ENCODE results near the gene POFUT2.
A peak's percentile ranks its signal among the peaks of the same experiment; 100 is the strongest.

POFUT2 gene

GRCh38 chr21:45287438-45288391 is at the start of gene POFUT2:
Gene POFUT2, minus strand, starts transcription at chr21:45287895. Its CDS starts 24 bp downstream, at chr21:45287871.
- DNase-seq (ENCODE audit: low read depth in 2 of 2) = peak; percentile 96 to 98

GRCh38 chr21:45336870-45337269 is 49.2 kb upstream of the POFUT2 start:
- DNase-seq (ENCODE audit: low read depth in 2 of 2) = no peak

- DNase-seq (ENCODE audit: low read depth in 2 of 2) = no peak
These were observed 48.8 kb upstream of the POFUT2 start for GRCh38 chr21:45336535-45336810.

- no peak for DNase-seq (ENCODE audit: low read depth in 2 of 2)
These were observed 48.3 kb upstream of the POFUT2 start for GRCh38 chr21:45335761-45336534.

- DNase-seq (ENCODE audit: low read depth in 2 of 2) = no peak
These were observed 47.6 kb upstream of the POFUT2 start for GRCh38 chr21:45335151-45335760.

GRCh38 chr21:45334591-45335081 is 46.9 kb upstream of the POFUT2 start:
- no peak for DNase-seq (ENCODE audit: low read depth in 2 of 2)

- DNase-seq (ENCODE audit: low read depth in 2 of 2) = no peak
These were observed 46.4 kb upstream of the POFUT2 start for GRCh38 chr21:45334134-45334533.

- DNase-seq (ENCODE audit: low read depth in 2 of 2) = no peak
These were observed 46.0 kb upstream of the POFUT2 start for GRCh38 chr21:45333583-45334121.

- DNase-seq (ENCODE audit: low read depth in 2 of 2) = no peak
These were observed 45.4 kb upstream of the POFUT2 start for GRCh38 chr21:45332981-45333582.

GRCh38 chr21:45332415-45332814 is 44.7 kb upstream of the POFUT2 start:
- DNase-seq (ENCODE audit: low read depth in 2 of 2) = no peak

GRCh38 chr21:45331531-45332147 is 43.9 kb upstream of the POFUT2 start:
- no peak for DNase-seq (ENCODE audit: low read depth in 2 of 2)

- DNase-seq (ENCODE audit: low read depth in 2 of 2) = no peak
These were observed 43.2 kb upstream of the POFUT2 start for GRCh38 chr21:45330851-45331261.

- DNase-seq (ENCODE audit: low read depth in 2 of 2) = no peak
These were observed 42.5 kb upstream of the POFUT2 start for GRCh38 chr21:45330075-45330781.

GRCh38 chr21:45329261-45330074 is 41.8 kb upstream of the POFUT2 start:
- no peak for DNase-seq (ENCODE audit: low read depth in 2 of 2)

GRCh38 chr21:45328198-45329091 is 40.8 kb upstream of the POFUT2 start:
- no peak for DNase-seq (ENCODE audit: low read depth in 2 of 2)

- DNase-seq (ENCODE audit: low read depth in 2 of 2) = no peak
These were observed 39.9 kb upstream of the POFUT2 start for GRCh38 chr21:45327441-45328197.

GRCh38 chr21:45326891-45327440 is 39.3 kb upstream of the POFUT2 start:
- DNase-seq (ENCODE audit: low read depth in 2 of 2) = no peak

All from stimulated activated CD4-positive, alpha-beta T cell treated with anti-CD3 and anti-CD28 coated beads, Interleukin-12 subunit alpha, Interleukin-12 subunit beta, amount 100 ng/mL, for 24 hours (primary cell).